Stomach (tissue), 4 donors: ENCODE measurements around the gene TPPP.

Source experiments
- CTCF ChIP-seq, 7 experiments: fragments of 450-650 bp in 4 of 7; fragments of 200-600 bp in 3 of 7; sonication (generic) in 3 of 7; IDR thresholded peaks; one replicate each; pipeline ENCODE4 v1.5.1; 2016 to 2019; ENCODE audit warnings: antibody characterized with exemption in 7 of 7, control low read depth in 2 of 7, mild to moderate bottlenecking in 1 of 7
- POLR2A ChIP-seq, 4 donors: fragments of 450-650 bp; IDR thresholded peaks; one replicate each; pipeline ENCODE4 v1.6.1; 2016; ENCODE audit warnings: antibody characterized with exemption in 4 of 4, control low read depth in 2 of 4, mild to moderate bottlenecking in 1 of 4, moderate library complexity in 1 of 4

GRCh38 chr5:610011-610743 lies 83.0 kb downstream of the TPPP start:
- no peak for TF ChIP-seq POLR2A (IDR thresholded peaks at IDR 0.05)
- no peak for TF ChIP-seq CTCF (IDR thresholded peaks at IDR 0.05)
